Right atrium auricular region (tissue), 2 donors: ENCODE results near the gene TOMM70. TPM values are rescaled to one million over a fixed set of nuclear protein-coding genes. Genes with fewer than 3 reads are reported as not detected.

Experiments
- DNase-seq: peaks from one replicate; pipeline ENCODE4 v3.0.0-alpha.2; 2019; ENCODE audit warnings: low spot score
- H3K27ac ChIP-seq, 2 donors: fragments of 200-600 bp; sonication (generic); 1 replicate in 1 of 2; 2 replicates in 1 of 2; pipeline ENCODE4 v1.5.1; 2016 to 2019
- H3K27me3 ChIP-seq, 2 donors: fragments of 200-600 bp; sonication (generic); one replicate each; pipeline versions ENCODE4 v1.5.1 to v1.6.0; 2017 to 2019
- H3K36me3 ChIP-seq: fragments of 200-600 bp; sonication (generic); one replicate; pipeline ENCODE4 v1.5.1; 2016
- H3K4me1 ChIP-seq, 2 donors: fragments of 200-600 bp; sonication (generic); one replicate each; pipeline versions ENCODE4 v1.5.1 to v1.6.0; 2017 to 2019
- H3K4me3 ChIP-seq, 2 donors: fragments of 200-600 bp; sonication (generic); 1 replicate in 1 of 2; 2 replicates in 1 of 2; pipeline ENCODE4 v1.5.1; 2017 to 2019; ENCODE audit warnings: mild to moderate bottlenecking in 1 of 2, moderate library complexity in 1 of 2
- H3K9me3 ChIP-seq, 2 donors: fragments of 200-600 bp; sonication (generic); one replicate each; pipeline ENCODE4 v1.5.1; 2019
- total RNA-seq, 2 donors: library from RNA; depleted of rRNA; stranded (reverse); fragments of >200 nt; gene quantifications; one replicate each; pipeline ENCODE4 v1.1.0, GENCODE V29; 2016
- TF ChIP-seq, protein P1 (sequence below), 2 donors: fragments of 200-600 bp; sonication (generic); IDR thresholded peaks; one replicate each; pipeline ENCODE4 v1.5.1; 2019; ENCODE audit warnings: antibody characterized with exemption in 2 of 2

Gene TOMM70
- total RNA-seq, 2 donors from 2014 or later: 29.7 to 44.2 TPM

DNA sequence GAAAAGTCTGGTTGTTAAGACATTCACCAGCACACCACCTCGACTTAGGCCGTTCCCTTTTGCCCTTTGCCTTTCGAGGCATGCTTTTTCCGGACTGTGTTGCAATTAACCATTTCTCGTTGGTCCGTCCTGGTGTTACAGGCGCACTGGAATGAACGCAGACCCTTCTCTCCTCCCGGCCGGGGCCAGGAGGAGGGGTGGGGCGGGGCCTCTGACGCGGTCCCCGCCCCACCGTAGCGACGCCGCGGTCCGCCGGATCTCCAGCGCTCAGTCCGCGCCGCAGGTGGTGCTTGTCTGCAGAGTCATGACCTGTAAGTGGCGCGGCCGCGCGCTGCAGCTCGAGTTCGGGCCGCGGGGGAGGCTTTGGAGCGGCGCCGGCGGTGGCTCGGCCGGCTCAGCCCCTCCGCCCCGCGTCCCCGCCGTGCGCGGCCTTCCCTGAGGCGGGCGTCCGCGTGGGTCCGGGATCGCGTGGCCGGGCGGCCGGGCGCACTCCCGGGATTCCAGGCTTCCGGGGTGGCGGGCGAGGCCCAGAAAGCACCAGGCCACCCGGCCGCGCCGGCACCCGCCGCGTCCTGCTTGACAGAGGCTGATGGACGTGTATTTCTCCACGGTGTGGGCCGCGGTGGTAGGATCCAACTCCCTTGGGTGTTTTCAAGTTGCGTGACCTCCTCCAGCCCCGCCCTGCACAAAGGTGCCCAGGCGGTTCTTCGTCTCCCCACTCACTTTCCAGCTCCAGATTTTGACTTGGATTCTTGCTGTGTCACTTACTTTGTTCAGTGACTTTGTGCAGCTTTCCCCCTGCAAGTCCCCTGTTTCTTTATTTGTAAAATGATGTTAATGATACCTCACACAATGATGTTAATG lies 66.2 kb downstream of the TOMM70 start, which contains the start of gene NIT2:
TSS of gene NIT2 (plus strand) at position 270 of the 864 bp plus-strand sequence. CDS start at position 305, 35 bp downstream.
- no peaks in the 10 kb centered on the region for H3K9me3 ChIP-seq
- H3K4me1 ChIP-seq: peaks cover 0 to 12% of the 10 kb centered on the region in 2 donors
- H3K4me3 ChIP-seq: peak within 1 kb of the TSS; percentile 57 to 74
- DNase-seq: peak; percentile 84
- H3K27ac ChIP-seq: peak within 1 kb of the TSS; percentile 78 to 86
- H3K27me3 ChIP-seq: no peaks in the 10 kb centered on the region
- peaks cover 8% of the 10 kb centered on the region for H3K36me3 ChIP-seq
- TF ChIP-seq, protein P1, sequence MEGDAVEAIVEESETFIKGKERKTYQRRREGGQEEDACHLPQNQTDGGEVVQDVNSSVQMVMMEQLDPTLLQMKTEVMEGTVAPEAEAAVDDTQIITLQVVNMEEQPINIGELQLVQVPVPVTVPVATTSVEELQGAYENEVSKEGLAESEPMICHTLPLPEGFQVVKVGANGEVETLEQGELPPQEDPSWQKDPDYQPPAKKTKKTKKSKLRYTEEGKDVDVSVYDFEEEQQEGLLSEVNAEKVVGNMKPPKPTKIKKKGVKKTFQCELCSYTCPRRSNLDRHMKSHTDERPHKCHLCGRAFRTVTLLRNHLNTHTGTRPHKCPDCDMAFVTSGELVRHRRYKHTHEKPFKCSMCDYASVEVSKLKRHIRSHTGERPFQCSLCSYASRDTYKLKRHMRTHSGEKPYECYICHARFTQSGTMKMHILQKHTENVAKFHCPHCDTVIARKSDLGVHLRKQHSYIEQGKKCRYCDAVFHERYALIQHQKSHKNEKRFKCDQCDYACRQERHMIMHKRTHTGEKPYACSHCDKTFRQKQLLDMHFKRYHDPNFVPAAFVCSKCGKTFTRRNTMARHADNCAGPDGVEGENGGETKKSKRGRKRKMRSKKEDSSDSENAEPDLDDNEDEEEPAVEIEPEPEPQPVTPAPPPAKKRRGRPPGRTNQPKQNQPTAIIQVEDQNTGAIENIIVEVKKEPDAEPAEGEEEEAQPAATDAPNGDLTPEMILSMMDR (IDR thresholded peaks at IDR 0.05): no peak

DNA sequence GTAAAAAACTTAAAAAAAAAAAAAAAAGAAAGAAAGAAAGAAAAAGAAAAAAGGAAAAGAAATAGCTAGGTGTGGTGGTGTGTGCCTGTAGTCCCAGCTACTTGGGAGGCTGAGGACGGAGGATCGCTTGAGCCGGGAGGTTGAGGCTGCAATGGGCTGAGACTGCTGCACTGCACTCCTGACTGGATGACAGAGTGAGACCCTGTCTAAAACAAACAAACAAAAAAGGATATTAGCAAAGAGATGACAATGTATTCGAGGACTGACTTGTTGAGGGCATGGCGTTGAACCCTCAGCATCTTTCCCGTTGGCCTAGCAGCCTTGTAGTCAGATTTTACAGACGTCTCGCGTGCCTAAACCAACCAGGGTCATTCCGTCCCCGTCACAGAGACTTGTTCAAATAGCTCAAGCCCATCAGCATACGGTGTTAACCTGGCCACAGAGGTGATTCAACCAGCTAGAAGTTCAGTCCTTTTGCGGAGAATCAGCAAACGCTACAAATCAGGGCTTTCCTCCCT lies 66.9 kb downstream of the TOMM70 start:
- H3K27ac ChIP-seq: peak overlapping the region; percentile 78 to 86
- H3K9me3 ChIP-seq: no peaks in the 10 kb centered on the region
- no peak for DNase-seq
- peak overlapping the region; percentile 57 to 74 for H3K4me3 ChIP-seq
- H3K36me3 ChIP-seq: peaks cover under 1% of the 10 kb centered on the region
- H3K27me3 ChIP-seq: no peaks in the 10 kb centered on the region
- H3K4me1 ChIP-seq: peaks cover 0 to 12% of the 10 kb centered on the region in 2 donors
- TF ChIP-seq, protein P1 (IDR thresholded peaks at IDR 0.05): no peak

GRCh38 chr3:100333051-100333450 lies 67.8 kb downstream of the TOMM70 start:
- H3K9me3 ChIP-seq: no peaks in the 10 kb centered on the region
- TF ChIP-seq, protein P1 (IDR thresholded peaks at IDR 0.05): no peak
- H3K27ac ChIP-seq: no peak overlapping the region
- DNase-seq: no peak
- H3K4me3 ChIP-seq: no peak overlapping the region
- H3K27me3 ChIP-seq: no peaks in the 10 kb centered on the region
- H3K36me3 ChIP-seq: no peaks in the 10 kb centered on the region
- peaks cover 0 to 12% of the 10 kb centered on the region in 2 donors for H3K4me1 ChIP-seq

DNA sequence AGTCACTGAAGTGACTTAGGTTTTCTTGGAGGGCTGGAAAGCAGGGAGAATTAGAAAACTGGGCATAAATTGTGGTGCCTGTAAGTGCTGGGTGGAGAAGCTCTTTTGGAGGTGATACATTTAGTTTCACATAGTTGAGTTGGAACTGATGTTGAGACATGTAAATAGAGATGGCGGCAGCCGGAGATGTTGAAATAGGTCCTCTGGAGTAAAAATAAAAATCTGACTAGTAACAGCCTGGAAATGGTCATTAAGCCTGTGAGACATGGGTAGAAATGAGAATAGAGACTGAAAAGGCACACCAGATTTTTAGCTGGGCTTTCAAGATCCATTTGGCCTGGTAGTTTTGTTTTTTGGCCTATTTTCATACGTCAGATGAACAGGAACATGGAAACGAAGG lies 69.2 kb downstream of the TOMM70 start:
- Histone ChIP-seq H3K27me3 (no peaks in the 10 kb centered on the region), H3K4me3 (no peak overlapping the region), H3K36me3 (no peaks in the 10 kb centered on the region), H3K27ac (no peak overlapping the region), H3K9me3 (no peaks in the 10 kb centered on the region), H3K4me1 (peaks cover 0 to 12% of the 10 kb centered on the region in 2 donors)
- no peak for DNase-seq
- TF ChIP-seq, protein P1 (IDR thresholded peaks at IDR 0.05): no peak

DNA sequence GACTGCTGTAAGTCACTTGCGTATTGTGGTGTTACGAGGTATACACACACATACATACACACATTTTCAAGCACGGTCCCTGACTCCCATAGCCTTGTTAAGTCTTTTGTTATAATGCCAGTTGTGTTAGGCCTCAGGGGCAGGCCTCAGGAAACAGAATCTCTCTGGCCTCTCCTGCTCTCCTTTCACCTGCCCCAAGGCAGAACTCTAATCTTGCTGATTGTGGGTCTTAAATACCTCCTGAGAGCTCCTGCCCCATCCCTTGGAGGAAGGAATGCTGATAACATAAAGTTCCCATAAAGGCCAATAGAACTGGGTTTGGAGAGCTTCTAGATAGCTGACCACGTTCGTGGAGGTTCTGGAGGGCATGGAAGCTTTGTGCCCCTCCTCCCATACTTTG lies 70.2 kb downstream of the TOMM70 start:
- Histone ChIP-seq H3K27ac (no peak overlapping the region), H3K27me3 (no peaks in the 10 kb centered on the region), H3K9me3 (no peaks in the 10 kb centered on the region), H3K36me3 (no peaks in the 10 kb centered on the region), H3K4me3 (no peak overlapping the region), H3K4me1 (peaks cover 0 to 8% of the 10 kb centered on the region in 2 donors)
- no peak for DNase-seq
- TF ChIP-seq, protein P1 (IDR thresholded peaks at IDR 0.05): no peak
